ENCODE data around the gene NEK1.

GRCh38 chr4:169611991-169612870, at the start of gene NEK1:
- TF ChIP-seq POLR2AphosphoS5 (IDR thresholded peaks at IDR 0.05) (peak; percentile 96 to 97), CTCF (IDR thresholded peaks at IDR 0.05) (no peak), POLR2A (IDR thresholded peaks at IDR 0.05; ENCODE audit: low read depth) (peak; percentile 74), EP300 (IDR thresholded peaks at IDR 0.05) (no peak)
